HL-60/S4 treated with phorbol 12-myristate 13-acetate at 8.2 ng/mL for 4 days and 3 days (cell line): ENCODE results near the gene CAT.

Experiments
- in situ Hi-C: fragments of 300-500 bp; cut with MboI; formaldehyde crosslinking; loops from 2 replicates; pipeline ENCODE4 v1.15.0; 2022; ENCODE audit warnings: low sequenced_read_pairs

CAT gene

GRCh38 chr11:34493468-34493867, 54.7 kb downstream of the CAT start:
- in situ Hi-C loops: loop anchor here (25.0 kb wide), 1 partner anchor 331 kb away; no protein-coding TSS in a partner anchor

- in situ Hi-C loops: loop anchor here (25.0 kb wide), 1 partner anchor 332 kb away; no protein-coding TSS in a partner anchor
Observed at GRCh38 chr11:34493926-34494595, 55.3 kb downstream of the CAT start.

DNA sequence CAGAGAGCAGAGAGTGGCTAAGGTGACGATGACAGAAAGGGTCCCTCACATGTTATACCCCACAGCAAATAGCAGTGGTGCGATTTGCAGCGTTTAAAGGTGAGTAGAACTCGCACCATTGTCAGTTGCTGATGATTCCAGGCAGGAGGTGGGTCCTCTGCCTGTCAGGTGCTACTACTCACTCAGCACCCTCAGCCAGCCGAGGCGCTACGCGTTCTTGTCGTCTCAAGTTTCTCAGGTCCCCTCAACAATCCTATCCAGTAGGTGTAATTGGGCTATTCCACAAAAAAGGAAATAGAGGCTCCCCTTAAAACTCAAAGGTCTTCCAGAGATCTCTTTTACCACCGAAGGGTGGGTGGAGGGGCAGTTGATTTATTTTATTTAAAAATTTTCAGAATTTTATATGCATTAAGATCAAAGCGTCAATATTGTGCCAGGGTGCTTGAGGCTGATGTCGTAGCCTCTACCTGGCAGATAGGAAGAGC, 56.5 kb downstream of the CAT start:
- in situ Hi-C loops: loop anchor here (25.0 kb wide), 1 partner anchor 333 kb away; no protein-coding TSS in a partner anchor

- in situ Hi-C loops: loop anchor here (25.0 kb wide), 1 partner anchor 334 kb away; no protein-coding TSS in a partner anchor
Observed at GRCh38 chr11:34495724-34496377, 57.1 kb downstream of the CAT start.

DNA sequence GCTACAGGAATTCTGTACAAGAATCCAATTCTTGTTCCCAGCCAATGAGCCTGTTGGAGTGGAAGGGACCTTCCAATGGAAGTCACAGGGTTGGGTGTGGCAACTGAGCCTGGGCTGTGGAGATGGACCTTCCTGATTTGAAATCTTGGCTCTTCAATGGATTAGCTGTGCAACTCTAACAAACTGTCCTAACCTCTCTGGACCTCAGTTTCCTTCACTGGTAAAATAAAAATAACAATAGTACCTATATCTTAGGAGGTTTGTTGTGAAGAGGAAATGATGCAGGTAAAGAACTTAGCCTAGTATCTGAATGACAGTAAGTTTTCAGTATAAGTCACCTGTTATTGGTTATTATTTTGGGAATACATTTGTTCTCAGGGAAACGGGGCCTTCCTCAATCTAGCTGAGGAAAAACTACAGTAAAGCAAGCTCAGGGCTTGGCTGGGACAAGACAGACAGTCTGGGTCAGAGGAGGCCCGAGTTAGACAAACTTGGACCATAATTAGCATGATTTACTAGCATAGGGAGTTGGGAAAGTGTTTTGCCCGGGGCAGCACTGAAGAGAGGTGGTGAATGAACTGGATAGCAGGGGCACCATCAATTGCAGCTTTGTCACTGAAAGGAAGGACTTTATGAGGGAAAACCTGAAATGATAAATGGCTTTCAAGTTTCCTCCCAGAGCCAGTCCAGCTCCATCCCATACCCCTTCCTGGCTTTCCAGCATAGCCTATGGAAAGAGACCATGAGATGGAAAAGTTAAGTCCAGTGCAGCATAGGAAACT, 61.2 kb downstream of the CAT start:
- in situ Hi-C loops: loop anchor here (25.0 kb wide), 1 partner anchor 338 kb away; no protein-coding TSS in a partner anchor

- in situ Hi-C loops: no loop called here
Observed at GRCh38 chr11:34501500-34501899, 62.8 kb downstream of the CAT start.

DNA sequence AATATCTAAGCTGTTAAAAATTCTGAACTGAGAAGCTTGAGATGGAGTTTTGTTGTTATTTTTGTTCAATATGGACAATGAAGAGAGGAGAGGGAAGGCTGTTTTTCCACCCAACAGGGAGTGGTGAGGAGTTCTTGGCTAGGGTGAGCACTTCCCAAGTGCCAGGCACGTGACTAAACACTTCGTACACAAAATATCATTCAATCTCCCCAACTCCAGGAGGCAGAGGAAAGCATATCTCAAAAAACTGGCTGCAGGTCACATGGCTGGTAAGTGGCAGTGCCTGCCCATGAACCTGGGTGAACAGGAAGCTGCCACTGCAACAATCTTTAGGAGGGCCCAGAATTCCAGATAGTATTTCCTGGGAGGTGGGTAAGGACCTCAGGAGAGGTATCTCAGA, 63.2 kb downstream of the CAT start:
- in situ Hi-C loops: no loop called here

- in situ Hi-C loops: no loop called here
Observed at GRCh38 chr11:34502949-34503348, 64.2 kb downstream of the CAT start.

- in situ Hi-C loops: no loop called here
Observed at GRCh38 chr11:34505874-34506273, 67.1 kb downstream of the CAT start.

DNA sequence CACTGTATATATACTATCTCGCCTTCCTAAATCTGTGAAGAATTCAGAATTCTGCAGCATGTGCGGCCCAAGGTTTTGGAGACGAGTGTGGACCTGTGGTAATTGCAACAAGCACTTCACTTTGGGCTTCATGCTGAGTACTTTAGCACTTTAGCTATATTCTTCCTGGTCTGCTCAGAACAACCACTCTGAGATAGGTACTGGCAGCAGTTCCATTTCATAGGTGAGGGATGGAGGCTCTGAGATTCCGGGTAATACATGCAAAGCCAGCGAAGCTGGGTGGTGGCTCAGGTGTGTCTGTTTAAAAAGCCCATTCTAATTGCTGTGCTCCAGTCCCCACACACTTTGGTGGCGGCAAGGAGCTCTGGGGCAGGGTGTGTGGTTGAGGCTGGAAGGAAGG, 68.4 kb downstream of the CAT start:
- in situ Hi-C loops: no loop called here

GRCh38 chr11:34507610-34508009, 68.9 kb downstream of the CAT start:
- in situ Hi-C loops: no loop called here

DNA sequence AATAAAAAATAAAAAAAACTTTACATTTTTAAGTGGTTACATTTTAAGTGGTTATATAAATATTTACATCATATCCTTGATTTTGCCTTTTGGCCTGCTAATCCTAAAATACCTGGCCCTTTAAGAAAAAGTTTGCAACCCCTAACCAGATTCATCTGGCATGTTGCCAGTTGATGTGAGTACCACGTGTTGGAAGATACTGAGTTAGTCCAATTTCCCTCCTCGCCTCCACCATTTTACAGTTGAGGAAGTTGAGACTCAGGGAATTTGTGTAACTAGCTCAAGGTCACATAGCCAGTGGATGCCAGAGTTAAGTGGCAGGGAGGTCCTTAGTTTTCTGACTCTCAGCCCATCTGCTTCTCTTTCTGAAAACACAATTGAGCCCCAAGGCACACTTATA, 69.8 kb downstream of the CAT start:
- in situ Hi-C loops: no loop called here

DNA sequence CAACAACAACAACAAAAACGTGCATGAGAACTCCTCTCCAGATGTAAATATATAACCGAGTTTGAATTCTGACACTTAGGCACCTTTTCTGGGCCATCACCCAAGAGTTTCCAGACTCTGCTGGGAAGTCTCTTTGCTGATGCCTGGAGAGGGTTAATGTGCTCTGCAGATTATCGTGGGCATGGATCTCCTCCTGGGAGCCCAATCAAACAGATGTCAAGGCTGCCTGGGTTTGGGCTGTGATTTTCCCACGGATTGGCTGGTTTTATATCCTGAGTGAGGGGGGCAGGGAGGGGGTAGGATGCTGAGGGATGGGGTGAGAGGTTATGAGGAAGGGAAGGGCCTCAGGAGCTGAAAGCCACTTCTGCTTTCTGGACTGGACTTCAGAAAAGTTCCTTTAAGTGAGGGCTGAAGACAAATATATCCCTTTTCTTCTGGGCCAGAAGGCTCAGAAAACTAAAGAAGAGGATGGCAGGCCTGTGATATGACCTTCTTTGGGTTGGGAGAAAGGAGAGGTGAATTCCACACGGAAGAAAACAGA, 70.7 kb downstream of the CAT start:
- in situ Hi-C loops: no loop called here

GRCh38 chr11:34510218-34510617, 71.5 kb downstream of the CAT start:
- in situ Hi-C loops: no loop called here

DNA sequence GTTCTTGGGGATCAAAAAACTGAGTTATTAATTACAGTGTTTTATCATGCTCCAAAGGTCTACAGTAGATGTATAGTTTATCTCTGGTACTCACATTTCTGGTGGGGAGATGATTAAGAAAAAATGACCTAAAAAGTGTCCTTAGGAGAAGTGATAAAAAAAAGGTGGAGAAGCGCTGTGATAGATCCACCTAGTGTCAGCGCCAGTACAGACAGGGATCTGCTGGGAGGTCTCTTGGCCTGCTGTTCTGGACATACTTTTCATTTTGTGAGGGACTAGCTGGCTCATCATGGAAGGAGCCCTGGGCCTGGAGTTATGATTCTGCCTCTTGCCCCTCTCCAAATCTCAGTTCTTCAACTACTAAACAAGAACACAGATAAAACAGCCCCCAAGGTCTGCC, 71.9 kb downstream of the CAT start:
- in situ Hi-C loops: no loop called here

DNA sequence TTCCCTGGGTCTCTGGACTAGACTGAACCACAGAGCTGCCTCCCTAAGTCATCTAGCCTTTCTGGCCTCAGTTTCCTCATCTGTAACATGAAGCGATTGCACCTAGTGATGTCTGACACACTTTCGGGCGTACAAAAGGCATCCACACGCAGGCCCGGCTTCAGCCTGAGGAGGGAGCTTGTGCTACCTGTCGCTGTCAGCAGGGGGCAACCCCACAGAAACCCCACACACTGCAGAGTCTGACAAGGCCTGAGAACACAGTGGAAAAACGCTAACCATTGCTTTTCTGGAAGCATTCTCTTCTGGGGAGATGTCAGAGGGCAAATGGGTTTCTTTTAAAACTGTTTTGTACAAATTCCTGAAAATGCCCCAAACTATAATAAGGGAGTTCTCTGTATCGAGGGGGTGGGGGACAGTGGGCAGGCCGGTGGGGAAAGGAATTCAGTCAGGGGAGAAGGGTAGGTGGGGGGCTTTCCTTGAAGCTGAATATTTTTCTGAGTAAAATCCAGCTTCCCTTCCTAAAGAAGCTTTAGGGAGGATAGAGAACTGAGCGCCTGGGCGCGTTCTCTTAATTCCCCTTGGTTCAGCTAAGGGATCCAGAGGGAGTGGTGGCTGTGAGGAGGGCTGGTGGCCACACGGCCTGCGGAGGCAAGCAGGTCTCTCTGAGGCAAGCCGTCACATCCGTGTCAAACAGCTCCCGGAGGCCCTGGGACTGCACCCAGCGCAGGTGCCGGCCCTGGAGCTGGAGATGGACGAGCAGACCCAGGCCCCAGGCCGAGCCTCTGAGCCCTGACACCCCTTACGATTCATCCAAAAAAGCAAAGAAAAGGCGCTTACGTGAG, 74.3 kb downstream of the CAT start:
- in situ Hi-C loops: no loop called here

DNA sequence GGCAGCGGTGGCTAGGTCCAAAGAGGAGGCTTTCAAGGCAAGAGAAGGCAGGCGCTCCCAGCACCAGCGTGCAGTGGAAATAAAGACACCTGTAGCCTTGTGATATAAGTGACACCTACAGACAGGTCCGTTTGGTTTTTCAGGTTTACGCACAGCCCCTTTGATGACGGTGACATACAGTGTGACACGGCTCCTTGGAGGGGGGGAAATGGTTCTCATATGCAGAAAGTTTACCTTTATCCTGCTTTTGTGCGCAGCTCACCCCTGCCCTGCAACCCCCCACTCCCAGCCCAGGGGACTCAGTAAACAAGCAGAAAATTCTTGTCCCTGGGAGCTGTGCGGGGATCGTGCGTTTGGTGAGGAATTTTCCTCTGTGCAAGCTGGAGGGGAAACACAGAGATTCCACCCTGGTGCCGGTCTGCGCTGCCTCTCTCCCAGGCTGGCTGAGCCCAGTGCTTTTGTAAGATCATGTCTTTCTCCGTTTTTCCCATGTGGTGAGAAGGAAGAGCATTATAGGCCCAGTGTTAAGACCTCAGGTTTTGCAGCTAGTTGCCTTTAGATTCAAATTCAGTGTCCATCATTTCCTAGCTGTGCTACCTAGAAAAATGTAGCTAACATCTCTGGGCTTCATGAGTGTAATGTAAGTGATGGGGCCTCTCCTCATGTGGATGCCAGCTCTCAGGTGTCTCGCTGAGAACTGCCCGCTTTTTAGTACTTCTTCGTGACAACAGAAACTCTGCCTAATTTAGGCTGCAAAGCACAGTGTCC, 75.1 kb downstream of the CAT start, which contains the start of gene ELF5:
TSS of gene ELF5 (minus strand) at position 113 of the 768 bp plus-strand sequence. CDS start 8,045 bp downstream, outside the sequence.
- in situ Hi-C loops: no loop called here

- in situ Hi-C loops: no loop called here
Observed at GRCh38 chr11:34514597-34514996, 75.9 kb downstream of the CAT start.

- in situ Hi-C loops: no loop called here
Observed at GRCh38 chr11:34516247-34517040, 77.7 kb downstream of the CAT start.
